GM23338 (cell line): Measurements from ENCODE around the gene COL8A2. TPM values are rescaled to one million over a fixed set of nuclear protein-coding genes. Genes with fewer than 3 reads are reported as not detected.
A peak's percentile ranks its signal among the peaks of the same experiment; 100 is the strongest.

Experiments used
- ATAC-seq: fragments of 200-7000 bp; cut with Tn5 transposase; 3 replicates; pipeline ENCODE4 v1.9.1; 2020
- DNase-seq: peaks from one replicate; pipeline ENCODE4 v3.0.0-alpha.2; 2015; ENCODE audit warnings: low spot score
- H2AFZ ChIP-seq: fragments of 200-600 bp; sonication (generic); 2 replicates; pipeline ENCODE4 v1.8.0; 2016; ENCODE audit warnings: antibody characterized with exemption, mild to moderate bottlenecking, moderate library complexity
- H3F3A ChIP-seq: fragments of 200-600 bp; sonication (generic); replicated peaks from 2 replicates; pipeline ENCODE4 v1.8.0; 2017; ENCODE audit warnings: antibody characterized with exemption, mixed run types, low read depth
- H3K27ac ChIP-seq: fragments of 200-600 bp; sonication (generic); 2 replicates; pipeline ENCODE4 v1.6.1; 2016; ENCODE audit warnings: low read depth
- H3K27me3 ChIP-seq: fragments of 200-600 bp; sonication (generic); 2 replicates; pipeline ENCODE4 v1.8.0; 2016; ENCODE audit warnings: mild to moderate bottlenecking, mixed run types, moderate library complexity; ENCODE audit not compliant: insufficient read depth
- H3K36me3 ChIP-seq: fragments of 200-600 bp; sonication (generic); 2 replicates; pipeline ENCODE4 v1.8.0; 2016; ENCODE audit warnings: mild to moderate bottlenecking; ENCODE audit not compliant: insufficient read depth
- H3K4me1 ChIP-seq: fragments of 200-600 bp; sonication (generic); 2 replicates; pipeline ENCODE4 v1.8.0; 2016; ENCODE audit warnings: mild to moderate bottlenecking, moderate library complexity; ENCODE audit not compliant: insufficient read depth
- H3K4me2 ChIP-seq: fragments of 200-600 bp; sonication (generic); 2 replicates; pipeline ENCODE4 v1.7.1; 2017; ENCODE audit warnings: mixed run types
- H3K4me3 ChIP-seq: fragments of 200-600 bp; sonication (generic); 2 replicates; pipeline ENCODE4 v1.6.1; 2016; ENCODE audit warnings: mixed run types
- H3K79me2 ChIP-seq: fragments of 200-600 bp; sonication (generic); replicated peaks from 2 replicates; pipeline ENCODE4 v1.8.0; 2017; ENCODE audit warnings: mild to moderate bottlenecking; ENCODE audit not compliant: insufficient read depth
- H3K9me2 ChIP-seq: fragments of 200-600 bp; sonication (generic); 2 replicates; pipeline ENCODE4 v1.8.0; 2017; ENCODE audit not compliant: insufficient read depth
- H4K20me1 ChIP-seq: fragments of 200-600 bp; sonication (generic); replicated peaks from 2 replicates; pipeline ENCODE4 v1.8.0; 2017; ENCODE audit warnings: mild to moderate bottlenecking; ENCODE audit not compliant: insufficient read depth
- H3K27ac Mint-ChIP-seq: 2 replicates; pipeline ENCODE4 v1.8.0; 2020; ENCODE audit warnings: inconsistent platforms, mild to moderate bottlenecking, moderate library complexity, mixed read lengths
- H3K27me3 Mint-ChIP-seq: 3 replicates; pipeline ENCODE4 v1.8.0; 2022; ENCODE audit warnings: low read depth, mild to moderate bottlenecking, moderate library complexity, mixed read lengths, inconsistent platforms; ENCODE audit not compliant: insufficient read depth, poor library complexity
- H3K36me3 Mint-ChIP-seq: 3 replicates; pipeline ENCODE4 v1.8.0; 2021; ENCODE audit warnings: low read depth, mild to moderate bottlenecking, inconsistent platforms, moderate library complexity, mixed read lengths
- H3K4me1 Mint-ChIP-seq: 3 replicates; pipeline ENCODE4 v1.8.0; 2020; ENCODE audit warnings: mild to moderate bottlenecking, inconsistent platforms, mixed read lengths
- H3K4me3 Mint-ChIP-seq: 3 replicates; pipeline ENCODE4 v1.8.0; 2021; ENCODE audit warnings: moderate library complexity, mild to moderate bottlenecking, inconsistent platforms, mixed read lengths
- H3K9me3 Mint-ChIP-seq: 3 replicates; pipeline ENCODE4 v1.8.0; 2020; ENCODE audit warnings: moderate library complexity, mild to moderate bottlenecking, inconsistent platforms, mixed read lengths
- CREB1 ChIP-seq: fragments of 250-450 bp; sonication (Bioruptor Pico); IDR thresholded peaks from 2 replicates; pipeline ENCODE4 v1.5.0; 2020; ENCODE audit warnings: low read depth, mild to moderate bottlenecking, moderate library complexity
- CTCF ChIP-seq, 2 experiments: fragments of 200-600 bp in 1 of 2; sonication (generic) in 1 of 2; conservative IDR thresholded peaks; 2 replicates each; pipeline versions ENCODE4 v1.5.1 to v1.6.1; 2016 to 2017; ENCODE audit warnings: antibody characterized with exemption in 2 of 2, low read depth in 2 of 2, mild to moderate bottlenecking in 2 of 2, moderate library complexity in 1 of 2
- ETS1 ChIP-seq: IDR thresholded peaks from 2 replicates; pipeline ENCODE4 v1.6.1; 2016; ENCODE audit warnings: antibody characterized with exemption
- EZH2 ChIP-seq: fragments of 200-600 bp; sonication (generic); IDR thresholded peaks from one replicate; pipeline ENCODE4 v1.8.0; 2017; ENCODE audit warnings: antibody characterized with exemption, mild to moderate bottlenecking, low read depth; ENCODE audit not compliant: unreplicated experiment
- EZH2phosphoT487 ChIP-seq: fragments of 200-600 bp; sonication (generic); IDR thresholded peaks from one replicate; pipeline ENCODE4 v1.8.1; 2018; ENCODE audit warnings: antibody characterized with exemption; ENCODE audit not compliant: unreplicated experiment
- JUNB ChIP-seq: IDR thresholded peaks from one replicate; pipeline ENCODE4 v1.6.1; 2016; ENCODE audit warnings: antibody characterized with exemption; ENCODE audit not compliant: unreplicated experiment
- NANOG ChIP-seq: IDR thresholded peaks from 2 replicates; pipeline ENCODE4 v1.6.1; 2016; ENCODE audit warnings: antibody characterized with exemption, borderline replicate concordance
- POLR2AphosphoS5 ChIP-seq: IDR thresholded peaks from 2 replicates; pipeline ENCODE4 v1.6.1; 2016; ENCODE audit warnings: antibody characterized with exemption, low read depth
- REST ChIP-seq: IDR thresholded peaks from one replicate; pipeline ENCODE4 v1.6.1; 2018; ENCODE audit warnings: antibody characterized with exemption; ENCODE audit not compliant: unreplicated experiment
- STAT1 ChIP-seq: IDR thresholded peaks from one replicate; pipeline ENCODE4 v1.6.1; 2016; ENCODE audit warnings: antibody characterized with exemption; ENCODE audit not compliant: unreplicated experiment
- ZNF114 ChIP-seq: fragments of 250-450 bp; sonication (Bioruptor Pico); IDR thresholded peaks from 2 replicates; pipeline ENCODE4 v1.5.0; 2020; ENCODE audit warnings: mild to moderate bottlenecking, moderate library complexity
- ZNF331 ChIP-seq: fragments of 250-450 bp; sonication (Bioruptor Pico); IDR thresholded peaks from 2 replicates; pipeline ENCODE4 v1.5.0; 2020; ENCODE audit warnings: low read depth, mild to moderate bottlenecking, moderate library complexity
- ZNF462 ChIP-seq: fragments of 250-450 bp; sonication (Bioruptor Pico); IDR thresholded peaks from 2 replicates; pipeline ENCODE4 v1.5.0; 2020; ENCODE audit warnings: mild to moderate bottlenecking, moderate library complexity
- polyA plus RNA-seq: library from polyadenylated mRNA; unstranded; fragments of >200 nt; fragmentation: Nextera tagmentation; extraction: Ambion mirVana; gene quantifications from 2 replicates; pipeline ENCODE4 v1.2.1, GENCODE V29; 2016
- total RNA-seq: library from RNA; depleted of rRNA; stranded (reverse); fragments of >200 nt; shearing (Covaris generic); gene quantifications from 2 replicates; pipeline ENCODE4 v1.2.3, GENCODE V29; 2014

The COL8A2 gene
- total and polyA plus RNA-seq, 2 experiments from 2014 or later: 0.95 to 4.9 TPM

GRCh38 chr1:36109041-36109679 lies 15.9 kb downstream of the COL8A2 start:
- H3K9me3 Mint-ChIP-seq: no peaks in the 10 kb centered on the region
- no peak overlapping the region for H2AFZ ChIP-seq

More at GRCh38 chr1:36109041-36109679, 15.9 kb downstream of the COL8A2 start:
- Mint-ChIP-seq H3K27me3 (peaks cover 7% of the 10 kb centered on the region), H3K27ac (no peak overlapping the region), H3K4me3 (no peak overlapping the region), H3K36me3 (no peaks in the 10 kb centered on the region; the same call in 2 of the 3 replicates), H3K4me1 (no peaks in the 10 kb centered on the region; the same call in 2 of the 3 replicates)
- ATAC-seq (peak; percentile 27; the same call in 2 of the 3 replicates), DNase-seq (no peak)
- no peak overlapping the region for H3K27ac ChIP-seq
- H4K20me1 ChIP-seq: no peaks in the 10 kb centered on the region
- no peaks in the 10 kb centered on the region for H3K36me3 ChIP-seq
- no peaks in the 10 kb centered on the region for H3K4me1 ChIP-seq
- H3K4me3 ChIP-seq: no peak overlapping the region
- no peaks in the 10 kb centered on the region for H3K79me2 ChIP-seq
- H3K4me2 ChIP-seq: no peak overlapping the region
- H3F3A ChIP-seq: no peaks in the 10 kb centered on the region
- H3K9me2 ChIP-seq: no peaks in the 10 kb centered on the region
- no peaks in the 10 kb centered on the region for H3K27me3 ChIP-seq
- TF ChIP-seq EZH2phosphoT487: no peak
- no peak for TF ChIP-seq POLR2AphosphoS5
- no peak for TF ChIP-seq STAT1
- TF ChIP-seq ZNF331 (CRISPR knock-in tag): no peak
- no peak for TF ChIP-seq REST
- TF ChIP-seq CTCF (conservative IDR thresholded peaks at IDR 0.05; ENCODE audit: low read depth in 2 of 2): no peak
- TF ChIP-seq ETS1: no peak
- TF ChIP-seq NANOG: no peak
- no peak for TF ChIP-seq ZNF114 (CRISPR knock-in tag)
- no peak for TF ChIP-seq JUNB
- no peak for TF ChIP-seq CREB1 (CRISPR knock-in tag)
- no peak for TF ChIP-seq ZNF462 (CRISPR knock-in tag)
- TF ChIP-seq EZH2: no peak
